Activated CD8-positive, alpha-beta T cell treated with anti-CD3 and anti-CD28 coated beads for 36 hours (primary cell): ENCODE results near the gene CDH3. TPM values are rescaled to one million over a fixed set of nuclear protein-coding genes. Genes with fewer than 3 reads are reported as not detected.
A peak's percentile ranks its signal among the peaks of the same experiment; 100 is the strongest.

Source experiments
- ATAC-seq: fragments of 200-7000 bp; cut with Tn5 transposase; one replicate; pipeline ENCODE4 v1.10.0; 2021; ENCODE audit warnings: mild to moderate bottlenecking, moderate library complexity
- CTCF ChIA-PET: fragments of 350-600 bp; sonication (Branson Sonifier 250); formaldehyde crosslinking; loops from one replicate; lab custom pipeline; 2021; ENCODE audit warnings: antibody characterized with exemption; lab: Charles Lee
- POLR2A ChIA-PET: fragments of 350-600 bp; sonication (Branson Sonifier 250); formaldehyde crosslinking; loops from one replicate; lab custom pipeline; 2021; ENCODE audit warnings: antibody characterized with exemption; lab: Charles Lee
- DNase-seq: peaks from one replicate; pipeline ENCODE4 v3.0.0-alpha.2; 2020
- H3K27ac Mint-ChIP-seq: one replicate; pipeline ENCODE4 v1.8.0; 2021; ENCODE audit warnings: mild to moderate bottlenecking, mixed read lengths
- H3K27me3 Mint-ChIP-seq: one replicate; pipeline ENCODE4 v1.8.0; 2021; ENCODE audit warnings: mixed read lengths
- H3K36me3 Mint-ChIP-seq: one replicate; pipeline ENCODE4 v1.8.0; 2021; ENCODE audit warnings: low read depth, mixed read lengths
- H3K4me1 Mint-ChIP-seq: one replicate; pipeline ENCODE4 v1.8.0; 2021; ENCODE audit warnings: low read depth, mixed read lengths
- H3K4me3 Mint-ChIP-seq: one replicate; pipeline ENCODE4 v1.8.0; 2021; ENCODE audit warnings: mild to moderate bottlenecking, moderate library complexity, mixed read lengths
- H3K9me3 Mint-ChIP-seq: one replicate; pipeline ENCODE4 v1.8.0; 2021; ENCODE audit warnings: mixed read lengths
- CTCF ChIP-seq: fragments of 200-600 bp; IDR thresholded peaks from one replicate; pipeline ENCODE4 v1.8.0; 2022; ENCODE audit warnings: antibody characterized with exemption, mild to moderate bottlenecking
- intact Hi-C: fragments of 100-400 bp; cut with micrococcal nuclease; formaldehyde crosslinking; loops from one replicate; pipeline ENCODE4 v1.10.0; 2022
- total RNA-seq, 2 experiments: library from RNA; stranded (reverse); gene quantifications; one replicate each; pipeline ENCODE4 v1.2.3, GENCODE V29; 2021

Gene CDH3
- total RNA-seq, 2 experiments from 2014 or later: 0.65 to 2.1 TPM

GRCh38 chr16:68732741-68733399 is 87.8 kb downstream of the CDH3 start:
- ChIA-PET POLR2A (interaction anchor here (0.7 kb wide), 1 partner anchor 14 kb away, joined by 3 read pairs; no protein-coding TSS in a partner anchor), CTCF (no interaction called here)
- ATAC-seq: no peak
- DNase-seq: no peak
- peaks cover 26% of the 10 kb centered on the region for H3K27me3 Mint-ChIP-seq
- intact Hi-C loops: no loop called here
- no peak overlapping the region for H3K27ac Mint-ChIP-seq
- no peak overlapping the region for H3K4me3 Mint-ChIP-seq
- H3K9me3 Mint-ChIP-seq: no peaks in the 10 kb centered on the region
- H3K36me3 Mint-ChIP-seq: no peaks in the 10 kb centered on the region
- no peak for TF ChIP-seq CTCF
- peaks cover 5% of the 10 kb centered on the region for H3K4me1 Mint-ChIP-seq

- POLR2A ChIA-PET: no interaction called here
- no peak for TF ChIP-seq CTCF
- Mint-ChIP-seq H3K9me3 (no peaks in the 10 kb centered on the region), H3K27ac (no peak overlapping the region), H3K4me3 (no peak overlapping the region), H3K4me1 (peaks cover 5% of the 10 kb centered on the region), H3K36me3 (no peaks in the 10 kb centered on the region), H3K27me3 (peaks cover 28% of the 10 kb centered on the region)
- ATAC-seq (no peak), DNase-seq (no peak)
- CTCF ChIA-PET: no interaction called here
- intact Hi-C loops: no loop called here
Observed at GRCh38 chr16:68733570-68733969, 88.5 kb downstream of the CDH3 start.

GRCh38 chr16:68734782-68735181 is 89.7 kb downstream of the CDH3 start:
- Mint-ChIP-seq H3K4me3 (no peak overlapping the region), H3K9me3 (no peaks in the 10 kb centered on the region), H3K36me3 (no peaks in the 10 kb centered on the region), H3K27ac (no peak overlapping the region), H3K4me1 (peaks cover 5% of the 10 kb centered on the region), H3K27me3 (peaks cover 28% of the 10 kb centered on the region)
- no peak for DNase-seq
- no peak for ATAC-seq
- ChIA-PET CTCF (interaction anchor here (2.0 kb wide), 1 partner anchor 145 kb away, joined by 6 read pairs; no protein-coding TSS in a partner anchor), POLR2A (no interaction called here)
- intact Hi-C loops: no loop called here
- TF ChIP-seq CTCF: no peak

- H3K4me1 Mint-ChIP-seq: peaks cover 11% of the 10 kb centered on the region
- DNase-seq (no peak), ATAC-seq (no peak)
- CTCF ChIA-PET: no interaction called here
- peaks cover 35% of the 10 kb centered on the region for H3K27me3 Mint-ChIP-seq
- no peaks in the 10 kb centered on the region for H3K36me3 Mint-ChIP-seq
- no peaks in the 10 kb centered on the region for H3K9me3 Mint-ChIP-seq
- peak overlapping the region; percentile 37 for H3K4me3 Mint-ChIP-seq
- intact Hi-C loops: no loop called here
- POLR2A ChIA-PET: interaction anchor here (1.2 kb wide), 1 partner anchor 16 kb away, joined by 3 read pairs; no protein-coding TSS in a partner anchor
- no peak for TF ChIP-seq CTCF
- H3K27ac Mint-ChIP-seq: no peak overlapping the region
Observed at GRCh38 chr16:68736561-68736960, 91.5 kb downstream of the CDH3 start.

- H3K9me3 Mint-ChIP-seq: no peaks in the 10 kb centered on the region
- peaks cover 11% of the 10 kb centered on the region for H3K4me1 Mint-ChIP-seq
- ChIA-PET POLR2A (interaction anchor here (1.2 kb wide), 1 partner anchor 16 kb away, joined by 3 read pairs; no protein-coding TSS in a partner anchor), CTCF (no interaction called here)
- peak within 1 kb of the TSS; percentile 37 for H3K4me3 Mint-ChIP-seq
- H3K27ac Mint-ChIP-seq: no peak within 1 kb of the TSS
- ATAC-seq: peak; percentile 71
- DNase-seq: peak; percentile 36
- no peak for TF ChIP-seq CTCF
- H3K36me3 Mint-ChIP-seq: no peaks in the 10 kb centered on the region
- H3K27me3 Mint-ChIP-seq: peaks cover 34% of the 10 kb centered on the region
- intact Hi-C loops: no loop called here
Observed at GRCh38 chr16:68737046-68737729, 92.1 kb downstream of the CDH3 start, which contains the start of gene CDH1. TSS of gene CDH1 (plus strand) at chr16:68737292. CDS start at chr16:68737416, 124 bp downstream.
